ENCODE results near the gene ZNF655.

Gene ZNF655

DNA sequence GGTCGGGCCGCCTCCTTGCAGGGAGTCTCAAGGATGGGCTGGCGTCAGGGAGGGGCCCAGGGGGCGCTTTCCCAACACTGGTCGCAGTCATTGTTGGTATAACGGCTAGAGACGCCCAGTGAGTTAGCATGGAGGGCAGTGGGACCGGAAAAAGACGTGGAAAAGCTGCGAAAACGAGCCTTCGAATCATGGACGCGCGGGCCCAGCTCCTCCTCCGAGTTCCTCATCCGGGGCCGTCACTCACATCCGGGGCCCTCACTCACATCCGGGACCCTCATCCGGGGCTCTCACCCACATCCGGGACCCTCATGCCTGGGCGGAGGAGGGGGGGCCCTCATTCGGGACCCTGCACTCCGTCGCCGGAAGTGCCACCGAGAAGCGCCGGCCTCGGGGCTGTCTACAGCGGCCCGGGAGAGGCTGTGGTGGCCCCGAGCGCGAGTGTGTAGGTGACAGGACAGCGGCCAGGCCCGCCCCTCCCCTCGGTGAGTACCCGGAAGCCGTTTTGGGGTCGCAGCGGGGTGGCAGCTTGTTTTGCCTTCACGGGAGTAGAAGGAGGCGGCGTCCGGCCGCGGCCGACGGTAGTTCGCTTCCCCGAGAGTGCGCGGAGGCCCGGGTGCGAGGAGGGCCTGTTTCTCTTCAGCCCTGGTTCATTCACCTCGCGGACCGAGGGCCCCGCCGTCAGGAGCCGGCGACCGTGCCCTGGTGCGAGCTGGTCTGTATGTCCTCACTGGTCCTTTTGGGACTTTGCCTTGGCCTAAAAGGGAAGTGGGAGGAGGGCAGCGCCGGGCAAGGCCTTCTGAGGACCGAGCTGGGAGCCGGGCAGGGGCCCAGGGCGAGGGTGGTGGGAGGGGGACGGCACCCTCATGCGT, at the start of gene ZNF655:
Gene ZNF655, plus strand, starts transcription at position 337 of the 869 bp plus-strand sequence. CDS start 1,918 bp downstream, outside the sequence.
- Histone ChIP-seq H3K4me3 (ENCODE audit: low read length) (peak within 1 kb of the TSS; percentile 79), H3K27ac (ENCODE audit: low read length) (no peak within 1 kb of the TSS; the same call in 1 of the 2 replicates), H3K27me3 (replicated peaks; ENCODE audit: insufficient read depth, low read length) (no peaks in the 10 kb centered on the region), H3K4me2 (ENCODE audit: low read depth, low read length) (peak within 1 kb of the TSS; percentile 65), H3F3A (ENCODE audit: insufficient read depth, low read length) (peaks cover 11% of the 10 kb centered on the region), H3K79me2 (ENCODE audit: low read length) (no peaks in the 10 kb centered on the region), H3K9me3 (replicated peaks; ENCODE audit: insufficient read depth, low read length) (no peaks in the 10 kb centered on the region), H2AFZ (ENCODE audit: low read length) (peak within 1 kb of the TSS; percentile 89), H3K36me3 (replicated peaks; ENCODE audit: insufficient read depth, low read length) (no peaks in the 10 kb centered on the region), H4K20me1 (ENCODE audit: insufficient read depth, low read length) (no peaks in the 10 kb centered on the region), H3K9me2 (replicated peaks; ENCODE audit: insufficient read depth, low read length) (no peaks in the 10 kb centered on the region), H3K4me1 (ENCODE audit: low read length) (no peaks in the 10 kb centered on the region), H3K9ac (ENCODE audit: low read length) (peak within 1 kb of the TSS; percentile 84)
- DNase-seq: peak; percentile 18
- TF ChIP-seq EZH2 (optimal IDR thresholded peaks at IDR 0.05; ENCODE audit: low read depth, low read length) (no peak), EZH2phosphoT487 (IDR thresholded peaks at IDR 0.05; ENCODE audit: low read length) (no peak)
- TF ChIP-seq, protein P1, sequence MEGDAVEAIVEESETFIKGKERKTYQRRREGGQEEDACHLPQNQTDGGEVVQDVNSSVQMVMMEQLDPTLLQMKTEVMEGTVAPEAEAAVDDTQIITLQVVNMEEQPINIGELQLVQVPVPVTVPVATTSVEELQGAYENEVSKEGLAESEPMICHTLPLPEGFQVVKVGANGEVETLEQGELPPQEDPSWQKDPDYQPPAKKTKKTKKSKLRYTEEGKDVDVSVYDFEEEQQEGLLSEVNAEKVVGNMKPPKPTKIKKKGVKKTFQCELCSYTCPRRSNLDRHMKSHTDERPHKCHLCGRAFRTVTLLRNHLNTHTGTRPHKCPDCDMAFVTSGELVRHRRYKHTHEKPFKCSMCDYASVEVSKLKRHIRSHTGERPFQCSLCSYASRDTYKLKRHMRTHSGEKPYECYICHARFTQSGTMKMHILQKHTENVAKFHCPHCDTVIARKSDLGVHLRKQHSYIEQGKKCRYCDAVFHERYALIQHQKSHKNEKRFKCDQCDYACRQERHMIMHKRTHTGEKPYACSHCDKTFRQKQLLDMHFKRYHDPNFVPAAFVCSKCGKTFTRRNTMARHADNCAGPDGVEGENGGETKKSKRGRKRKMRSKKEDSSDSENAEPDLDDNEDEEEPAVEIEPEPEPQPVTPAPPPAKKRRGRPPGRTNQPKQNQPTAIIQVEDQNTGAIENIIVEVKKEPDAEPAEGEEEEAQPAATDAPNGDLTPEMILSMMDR (IDR thresholded peaks at IDR 0.05; ENCODE audit: low read length): no peak

DNA sequence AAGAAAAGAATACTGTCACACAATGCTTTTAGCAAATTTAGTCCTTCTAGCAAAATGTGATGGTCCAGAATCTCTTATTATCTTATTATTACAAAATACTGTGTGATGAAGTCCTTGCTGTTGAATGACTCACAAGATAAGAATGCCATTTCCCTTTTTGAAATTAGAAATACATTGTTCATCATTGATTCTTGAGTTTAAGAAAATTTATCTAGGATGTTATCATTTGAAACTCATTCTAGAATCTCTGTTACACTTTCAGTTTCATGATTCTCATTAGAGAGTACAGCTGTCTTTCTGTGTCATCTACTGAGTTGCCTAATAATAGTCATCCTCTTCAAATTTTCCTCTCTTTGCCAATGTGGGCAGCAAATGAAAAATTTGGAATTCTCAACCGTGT, 44.4 kb upstream of the ZNF655 start:
- 0 out of 2 replicates have a peak overlapping the region, but pooled peaks have one; percentile 16 for H3K4me3 ChIP-seq (ENCODE audit: low read length)
- no peaks in the 10 kb centered on the region for H3K9me2 ChIP-seq (replicated peaks; ENCODE audit: insufficient read depth, low read length)
- H3K4me1 ChIP-seq (ENCODE audit: low read length): peaks cover 13% of the 10 kb centered on the region
- DNase-seq: peak; percentile 54
- no peaks in the 10 kb centered on the region for H3K27me3 ChIP-seq (replicated peaks; ENCODE audit: insufficient read depth, low read length)
- H3K36me3 ChIP-seq (replicated peaks; ENCODE audit: insufficient read depth, low read length): no peaks in the 10 kb centered on the region; the same call in 1 of the 2 replicates
- TF ChIP-seq, protein P1 (IDR thresholded peaks at IDR 0.05; ENCODE audit: low read length): no peak
- no peak for TF ChIP-seq EZH2 (optimal IDR thresholded peaks at IDR 0.05; ENCODE audit: low read depth, low read length)
- TF ChIP-seq EZH2phosphoT487 (IDR thresholded peaks at IDR 0.05; ENCODE audit: low read length): no peak
- H3K9me3 ChIP-seq (replicated peaks; ENCODE audit: insufficient read depth, low read length): no peaks in the 10 kb centered on the region
- peaks cover 12% of the 10 kb centered on the region; the same call in 1 of the 2 replicates for H3F3A ChIP-seq (ENCODE audit: insufficient read depth, low read length)
- H3K79me2 ChIP-seq (ENCODE audit: low read length): peaks cover 35% of the 10 kb centered on the region
- peak overlapping the region; percentile 18; the same call in 1 of the 2 replicates for H2AFZ ChIP-seq (ENCODE audit: low read length)
- H3K9ac ChIP-seq (ENCODE audit: low read length): no peak overlapping the region
- peak overlapping the region; percentile 61; the same call in 1 of the 2 replicates for H3K4me2 ChIP-seq (ENCODE audit: low read depth, low read length)
- H3K27ac ChIP-seq (ENCODE audit: low read length): peak overlapping the region; percentile 53; the same call in 1 of the 2 replicates
- no peaks in the 10 kb centered on the region for H4K20me1 ChIP-seq (ENCODE audit: insufficient read depth, low read length)

DNA sequence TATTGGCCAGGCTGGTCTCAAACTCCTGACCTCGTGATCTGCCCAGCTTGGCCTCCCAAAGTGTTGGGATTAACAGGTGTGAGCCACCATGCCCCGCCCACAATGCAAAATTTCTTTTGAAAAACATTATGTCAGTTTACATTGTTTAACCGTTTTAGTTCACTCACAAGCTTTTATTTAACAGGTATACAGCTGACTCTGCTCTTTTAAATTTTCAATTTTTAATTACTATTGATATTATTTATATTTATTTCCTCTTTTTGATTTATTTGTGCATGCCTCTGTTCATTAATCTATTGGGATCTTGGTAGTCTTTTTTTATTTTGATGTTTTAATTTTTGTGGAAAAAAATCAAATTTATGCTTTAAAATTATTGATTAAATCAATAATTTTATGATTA, 37.0 kb upstream of the ZNF655 start:
- TF ChIP-seq EZH2phosphoT487 (IDR thresholded peaks at IDR 0.05; ENCODE audit: low read length) (no peak), EZH2 (optimal IDR thresholded peaks at IDR 0.05; ENCODE audit: low read depth, low read length) (no peak)
- TF ChIP-seq, protein P1 (IDR thresholded peaks at IDR 0.05; ENCODE audit: low read length): no peak
- H3K36me3 ChIP-seq (replicated peaks; ENCODE audit: insufficient read depth, low read length): peaks cover 6% of the 10 kb centered on the region
- no peaks in the 10 kb centered on the region for H3K4me1 ChIP-seq (ENCODE audit: low read length)

More for the DNA sequence above, 37.0 kb upstream of the ZNF655 start:
- no peaks in the 10 kb centered on the region for H3F3A ChIP-seq (ENCODE audit: insufficient read depth, low read length)
- no peak for DNase-seq
- H3K27ac ChIP-seq (ENCODE audit: low read length): no peak overlapping the region
- H3K4me3 ChIP-seq (ENCODE audit: low read length): no peak overlapping the region
- H3K9ac ChIP-seq (ENCODE audit: low read length): no peak overlapping the region
- no peaks in the 10 kb centered on the region for H3K27me3 ChIP-seq (replicated peaks; ENCODE audit: insufficient read depth, low read length)
- H2AFZ ChIP-seq (ENCODE audit: low read length): no peak overlapping the region
- no peak overlapping the region for H3K4me2 ChIP-seq (ENCODE audit: low read depth, low read length)
- H3K79me2 ChIP-seq (ENCODE audit: low read length): no peaks in the 10 kb centered on the region
- no peaks in the 10 kb centered on the region for H4K20me1 ChIP-seq (ENCODE audit: insufficient read depth, low read length)
- no peaks in the 10 kb centered on the region for H3K9me2 ChIP-seq (replicated peaks; ENCODE audit: insufficient read depth, low read length)
- H3K9me3 ChIP-seq (replicated peaks; ENCODE audit: insufficient read depth, low read length): no peaks in the 10 kb centered on the region

Data from MM.1S (cell line).